Lung (tissue), 12 donors: ENCODE results near the gene MECP2. TPM values are rescaled to one million over a fixed set of nuclear protein-coding genes. Genes with fewer than 3 reads are reported as not detected.

Experiments
- ATAC-seq: fragments of 200-7000 bp; cut with Tn5 transposase; one replicate; pipeline ENCODE4 v1.9.1; 2020; ENCODE audit warnings: moderate number of reproducible peaks; ENCODE audit not compliant: insufficient read depth, low FRiP score
- DNase-seq, 3 donors: peaks; one replicate each; pipeline ENCODE4 v3.0.0-alpha.2; 2013 to 2017
- H3K27ac ChIP-seq, 2 donors: one replicate each; pipeline ENCODE4 v1.5.1; 2013; ENCODE audit warnings: mild to moderate bottlenecking in 2 of 2, moderate library complexity in 2 of 2, control low read depth in 1 of 2, inconsistent platforms in 1 of 2, low read depth in 1 of 2, low read length in 1 of 2
- H3K27me3 ChIP-seq, 3 donors: one replicate each; pipeline ENCODE4 v1.5.1; 2013; ENCODE audit warnings: low read length in 2 of 3; ENCODE audit not compliant: control insufficient read depth in 3 of 3, insufficient read depth in 3 of 3
- H3K36me3 ChIP-seq, 4 donors: one replicate each; pipeline ENCODE4 v1.5.1; 2013; ENCODE audit warnings: low read length in 4 of 4, mild to moderate bottlenecking in 1 of 4, moderate library complexity in 1 of 4; ENCODE audit not compliant: control insufficient read depth in 4 of 4, insufficient read depth in 4 of 4
- H3K4me1 ChIP-seq, 5 donors: one replicate each; pipeline ENCODE4 v1.5.1; 2013; ENCODE audit warnings: low read length in 5 of 5, mild to moderate bottlenecking in 2 of 5, moderate library complexity in 1 of 5; ENCODE audit not compliant: control insufficient read depth in 5 of 5, insufficient read depth in 5 of 5
- H3K4me3 ChIP-seq: one replicate; pipeline ENCODE4 v1.5.1; 2013; ENCODE audit warnings: mild to moderate bottlenecking, control low read depth, moderate library complexity
- H3K9ac ChIP-seq, 2 donors: one replicate each; pipeline ENCODE4 v1.5.1; 2013; ENCODE audit warnings: low read length in 2 of 2, control low read depth in 1 of 2; ENCODE audit not compliant: insufficient read depth in 1 of 2
- H3K9me3 ChIP-seq, 4 donors: one replicate each; pipeline ENCODE4 v1.5.1; 2013; ENCODE audit warnings: low read length in 3 of 4, mild to moderate bottlenecking in 1 of 4, moderate library complexity in 1 of 4; ENCODE audit not compliant: control insufficient read depth in 4 of 4, insufficient read depth in 3 of 4
- CTCF ChIP-seq: IDR thresholded peaks from 2 replicates; pipeline ENCODE4 v1.5.1; 2012; ENCODE audit warnings: mild to moderate bottlenecking; ENCODE audit errors: control extremely low read depth, extremely low read depth
- WGBS, 2 donors: extraction: QIAGEN DNeasy Blood & Tissue Kit; methylation state at CpG; one replicate each; pipeline ENCODE4 v1.1.7; 2013; 5-methylcytosine and 5-hydroxymethylcytosine counted together
- polyA plus RNA-seq, 2 donors: library from polyadenylated mRNA; stranded (reverse); fragments of 200-250 nt; gene quantifications; one replicate each; pipeline ENCODE4 v1.2.1, GENCODE V29; 2013
- total RNA-seq, 2 donors: library from RNA; depleted of rRNA in 1 of 2; stranded (reverse); fragments of >200 nt in 1 of 2; gene quantifications; one replicate each; pipeline ENCODE4 v1.2.1, GENCODE V29; 2014 to 2021
- donor health status: control.
- donor health status: control.
- donor health status: Bipolar disorder and iron deficiency.
- donor health status: healthy.
- donor health status: DM: yes; HTN: yes; CAD: no.

Gene MECP2
- total and polyA plus RNA-seq, 4 donors = 20.4 to 62.9 (median 38.9) TPM

- WGBS, 2 donors = 30 to 48% methylated on average over 8 of the region's 8 CpGs
- no peak for ATAC-seq
- peak; percentile 48 for TF ChIP-seq CTCF
- peaks cover 2 to 37% (median 21%) of the 10 kb centered on the region in 5 donors for H3K4me1 ChIP-seq
- peaks cover 0 to 5% (median 1%) of the 10 kb centered on the region in 4 donors for H3K36me3 ChIP-seq
- H3K27ac ChIP-seq = no peak overlapping the region
- no peak overlapping the region for H3K9ac ChIP-seq
- H3K27me3 ChIP-seq = peaks cover 0 to 11% (median 0%) of the 10 kb centered on the region in 3 donors
- DNase-seq = peak; percentile 72 to 82 (median 80)
- H3K9me3 ChIP-seq = no peaks in the 10 kb centered on the region
- no peak overlapping the region for H3K4me3 ChIP-seq
Measured at GRCh38 chrX:154051201-154051810, 46.2 kb downstream of the MECP2 start.

- no peak for DNase-seq
- no peak for TF ChIP-seq CTCF
- 64 to 86% methylated on average over 4 to 7 of the region's 7 CpGs for WGBS, 2 donors
- Histone ChIP-seq H3K4me3 (no peak overlapping the region), H3K27ac (no peak overlapping the region), H3K9ac (peak overlapping the region in 1 of 2 donors; percentile 13), H3K27me3 (peaks cover 0 to 10% (median 0%) of the 10 kb centered on the region in 3 donors), H3K9me3 (no peaks in the 10 kb centered on the region), H3K4me1 (peaks cover 2 to 44% (median 21%) of the 10 kb centered on the region in 5 donors), H3K36me3 (peaks cover 0 to 5% (median 1%) of the 10 kb centered on the region in 4 donors)
- ATAC-seq = no peak
Measured at GRCh38 chrX:154050113-154050495, 47.4 kb downstream of the MECP2 start.

GRCh38 chrX:154049209-154050112, 48.1 kb downstream of the MECP2 start:
- no peak overlapping the region for H3K4me3 ChIP-seq
- H3K9me3 ChIP-seq = no peaks in the 10 kb centered on the region
- no peak overlapping the region for H3K9ac ChIP-seq
- ATAC-seq (no peak), DNase-seq (no peak)
- WGBS, 2 donors = 60 to 62% methylated on average over 12 to 13 of the region's 13 CpGs
- TF ChIP-seq CTCF = no peak
- peaks cover 0 to 5% (median 1%) of the 10 kb centered on the region in 4 donors for H3K36me3 ChIP-seq
- H3K4me1 ChIP-seq = peaks cover 2 to 47% (median 21%) of the 10 kb centered on the region in 5 donors
- no peak overlapping the region for H3K27ac ChIP-seq
- peaks cover 0 to 9% (median 0%) of the 10 kb centered on the region in 3 donors for H3K27me3 ChIP-seq
